GM23338 (cell line): ENCODE measurements around the gene CETP. TPM values are rescaled to one million over a fixed set of nuclear protein-coding genes. Genes with fewer than 3 reads are reported as not detected.

Experiments
- ATAC-seq: fragments of 200-7000 bp; cut with Tn5 transposase; 3 replicates; pipeline ENCODE4 v1.9.1; 2020
- DNase-seq: peaks from one replicate; pipeline ENCODE4 v3.0.0-alpha.2; 2015; ENCODE audit warnings: low spot score
- H2AFZ ChIP-seq: fragments of 200-600 bp; sonication (generic); 2 replicates; pipeline ENCODE4 v1.8.0; 2016; ENCODE audit warnings: antibody characterized with exemption, mild to moderate bottlenecking, moderate library complexity
- H3F3A ChIP-seq: fragments of 200-600 bp; sonication (generic); replicated peaks from 2 replicates; pipeline ENCODE4 v1.8.0; 2017; ENCODE audit warnings: antibody characterized with exemption, mixed run types, low read depth
- H3K27ac ChIP-seq: fragments of 200-600 bp; sonication (generic); 2 replicates; pipeline ENCODE4 v1.6.1; 2016; ENCODE audit warnings: low read depth
- H3K27me3 ChIP-seq: fragments of 200-600 bp; sonication (generic); 2 replicates; pipeline ENCODE4 v1.8.0; 2016; ENCODE audit warnings: mild to moderate bottlenecking, mixed run types, moderate library complexity; ENCODE audit not compliant: insufficient read depth
- H3K36me3 ChIP-seq: fragments of 200-600 bp; sonication (generic); 2 replicates; pipeline ENCODE4 v1.8.0; 2016; ENCODE audit warnings: mild to moderate bottlenecking; ENCODE audit not compliant: insufficient read depth
- H3K4me1 ChIP-seq: fragments of 200-600 bp; sonication (generic); 2 replicates; pipeline ENCODE4 v1.8.0; 2016; ENCODE audit warnings: mild to moderate bottlenecking, moderate library complexity; ENCODE audit not compliant: insufficient read depth
- H3K4me2 ChIP-seq: fragments of 200-600 bp; sonication (generic); 2 replicates; pipeline ENCODE4 v1.7.1; 2017; ENCODE audit warnings: mixed run types
- H3K4me3 ChIP-seq: fragments of 200-600 bp; sonication (generic); 2 replicates; pipeline ENCODE4 v1.6.1; 2016; ENCODE audit warnings: mixed run types
- H3K79me2 ChIP-seq: fragments of 200-600 bp; sonication (generic); replicated peaks from 2 replicates; pipeline ENCODE4 v1.8.0; 2017; ENCODE audit warnings: mild to moderate bottlenecking; ENCODE audit not compliant: insufficient read depth
- H3K9me2 ChIP-seq: fragments of 200-600 bp; sonication (generic); 2 replicates; pipeline ENCODE4 v1.8.0; 2017; ENCODE audit not compliant: insufficient read depth
- H4K20me1 ChIP-seq: fragments of 200-600 bp; sonication (generic); replicated peaks from 2 replicates; pipeline ENCODE4 v1.8.0; 2017; ENCODE audit warnings: mild to moderate bottlenecking; ENCODE audit not compliant: insufficient read depth
- H3K27ac Mint-ChIP-seq: 2 replicates; pipeline ENCODE4 v1.8.0; 2020; ENCODE audit warnings: inconsistent platforms, mild to moderate bottlenecking, moderate library complexity, mixed read lengths
- H3K27me3 Mint-ChIP-seq: 3 replicates; pipeline ENCODE4 v1.8.0; 2022; ENCODE audit warnings: low read depth, mild to moderate bottlenecking, moderate library complexity, mixed read lengths, inconsistent platforms; ENCODE audit not compliant: insufficient read depth, poor library complexity
- H3K36me3 Mint-ChIP-seq: 3 replicates; pipeline ENCODE4 v1.8.0; 2021; ENCODE audit warnings: low read depth, mild to moderate bottlenecking, inconsistent platforms, moderate library complexity, mixed read lengths
- H3K4me1 Mint-ChIP-seq: 3 replicates; pipeline ENCODE4 v1.8.0; 2020; ENCODE audit warnings: mild to moderate bottlenecking, inconsistent platforms, mixed read lengths
- H3K4me3 Mint-ChIP-seq: 3 replicates; pipeline ENCODE4 v1.8.0; 2021; ENCODE audit warnings: moderate library complexity, mild to moderate bottlenecking, inconsistent platforms, mixed read lengths
- H3K9me3 Mint-ChIP-seq: 3 replicates; pipeline ENCODE4 v1.8.0; 2020; ENCODE audit warnings: moderate library complexity, mild to moderate bottlenecking, inconsistent platforms, mixed read lengths
- CREB1 ChIP-seq: fragments of 250-450 bp; sonication (Bioruptor Pico); IDR thresholded peaks from 2 replicates; pipeline ENCODE4 v1.5.0; 2020; ENCODE audit warnings: low read depth, mild to moderate bottlenecking, moderate library complexity
- EZH2 ChIP-seq: fragments of 200-600 bp; sonication (generic); IDR thresholded peaks from one replicate; pipeline ENCODE4 v1.8.0; 2017; ENCODE audit warnings: antibody characterized with exemption, mild to moderate bottlenecking, low read depth; ENCODE audit not compliant: unreplicated experiment
- EZH2phosphoT487 ChIP-seq: fragments of 200-600 bp; sonication (generic); IDR thresholded peaks from one replicate; pipeline ENCODE4 v1.8.1; 2018; ENCODE audit warnings: antibody characterized with exemption; ENCODE audit not compliant: unreplicated experiment
- JUNB ChIP-seq: IDR thresholded peaks from one replicate; pipeline ENCODE4 v1.6.1; 2016; ENCODE audit warnings: antibody characterized with exemption; ENCODE audit not compliant: unreplicated experiment
- POLR2AphosphoS5 ChIP-seq: IDR thresholded peaks from 2 replicates; pipeline ENCODE4 v1.6.1; 2016; ENCODE audit warnings: antibody characterized with exemption, low read depth
- STAT1 ChIP-seq: IDR thresholded peaks from one replicate; pipeline ENCODE4 v1.6.1; 2016; ENCODE audit warnings: antibody characterized with exemption; ENCODE audit not compliant: unreplicated experiment
- ZNF114 ChIP-seq: fragments of 250-450 bp; sonication (Bioruptor Pico); IDR thresholded peaks from 2 replicates; pipeline ENCODE4 v1.5.0; 2020; ENCODE audit warnings: mild to moderate bottlenecking, moderate library complexity
- polyA plus RNA-seq: library from polyadenylated mRNA; unstranded; fragments of >200 nt; fragmentation: Nextera tagmentation; extraction: Ambion mirVana; gene quantifications from 2 replicates; pipeline ENCODE4 v1.2.1, GENCODE V29; 2016
- total RNA-seq: library from RNA; depleted of rRNA; stranded (reverse); fragments of >200 nt; shearing (Covaris generic); gene quantifications from 2 replicates; pipeline ENCODE4 v1.2.3, GENCODE V29; 2014
- TF ChIP-seq, protein P1 (sequence below): IDR thresholded peaks from 2 replicates; pipeline ENCODE4 v1.6.1; 2016; ENCODE audit warnings: antibody characterized with exemption
- TF ChIP-seq, protein P2 (sequence below): IDR thresholded peaks from one replicate; pipeline ENCODE4 v1.6.1; 2018; ENCODE audit warnings: antibody characterized with exemption; ENCODE audit not compliant: unreplicated experiment
- TF ChIP-seq, protein P3 (sequence below), 2 experiments: fragments of 200-600 bp in 1 of 2; sonication (generic) in 1 of 2; conservative IDR thresholded peaks; 2 replicates each; pipeline versions ENCODE4 v1.5.1 to v1.6.1; 2016 to 2017; ENCODE audit warnings: antibody characterized with exemption in 2 of 2, low read depth in 2 of 2, mild to moderate bottlenecking in 2 of 2, moderate library complexity in 1 of 2

Gene CETP
- total and polyA plus RNA-seq, 2 experiments from 2014 or later = not detected

DNA sequence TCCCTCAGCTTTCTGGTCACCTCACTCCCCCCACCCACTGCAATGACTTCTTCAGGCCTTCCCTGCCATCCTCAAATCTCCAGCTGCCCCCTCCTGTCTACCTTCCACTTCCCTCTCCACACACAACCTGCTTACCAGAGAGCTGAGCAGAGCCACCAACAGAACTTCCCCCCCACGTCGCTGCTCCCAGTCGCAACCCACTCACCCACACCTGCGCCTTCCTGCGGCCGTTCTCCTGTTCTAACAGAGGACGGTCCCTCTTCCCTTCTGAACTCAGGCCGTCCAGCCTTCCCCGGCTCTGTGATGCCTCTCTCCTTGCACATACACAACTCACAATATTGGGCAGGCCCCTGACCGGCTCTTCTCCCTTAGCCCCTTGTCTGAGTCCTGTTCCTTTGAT is 14.0 kb downstream of the CETP start:
- H3K9me2 ChIP-seq = no peaks in the 10 kb centered on the region
- DNase-seq (no peak), ATAC-seq (no peak)
- H3K4me3 ChIP-seq = no peak overlapping the region
- H3K27me3 ChIP-seq = no peaks in the 10 kb centered on the region
- no peak overlapping the region; the same call in 1 of the 2 replicates for H3K27ac Mint-ChIP-seq
- no peak overlapping the region for H2AFZ ChIP-seq
- H3K36me3 Mint-ChIP-seq = no peaks in the 10 kb centered on the region
- no peaks in the 10 kb centered on the region for H3K36me3 ChIP-seq
- H3K4me1 ChIP-seq = no peaks in the 10 kb centered on the region
- 0 out of 3 replicates have a peak, but pooled peaks cover 2% of the 10 kb centered on the region for H3K9me3 Mint-ChIP-seq
- no peak overlapping the region for H3K27ac ChIP-seq
- H3K4me3 Mint-ChIP-seq = no peak overlapping the region
- no peaks in the 10 kb centered on the region for H3K79me2 ChIP-seq
- H4K20me1 ChIP-seq = no peaks in the 10 kb centered on the region
- TF ChIP-seq EZH2phosphoT487 (no peak), EZH2 (no peak), STAT1 (no peak), ZNF114 (CRISPR knock-in tag) (no peak), JUNB (no peak)
- TF ChIP-seq, protein P1, sequence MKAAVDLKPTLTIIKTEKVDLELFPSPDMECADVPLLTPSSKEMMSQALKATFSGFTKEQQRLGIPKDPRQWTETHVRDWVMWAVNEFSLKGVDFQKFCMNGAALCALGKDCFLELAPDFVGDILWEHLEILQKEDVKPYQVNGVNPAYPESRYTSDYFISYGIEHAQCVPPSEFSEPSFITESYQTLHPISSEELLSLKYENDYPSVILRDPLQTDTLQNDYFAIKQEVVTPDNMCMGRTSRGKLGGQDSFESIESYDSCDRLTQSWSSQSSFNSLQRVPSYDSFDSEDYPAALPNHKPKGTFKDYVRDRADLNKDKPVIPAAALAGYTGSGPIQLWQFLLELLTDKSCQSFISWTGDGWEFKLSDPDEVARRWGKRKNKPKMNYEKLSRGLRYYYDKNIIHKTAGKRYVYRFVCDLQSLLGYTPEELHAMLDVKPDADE = no peak
- TF ChIP-seq, protein P2, sequence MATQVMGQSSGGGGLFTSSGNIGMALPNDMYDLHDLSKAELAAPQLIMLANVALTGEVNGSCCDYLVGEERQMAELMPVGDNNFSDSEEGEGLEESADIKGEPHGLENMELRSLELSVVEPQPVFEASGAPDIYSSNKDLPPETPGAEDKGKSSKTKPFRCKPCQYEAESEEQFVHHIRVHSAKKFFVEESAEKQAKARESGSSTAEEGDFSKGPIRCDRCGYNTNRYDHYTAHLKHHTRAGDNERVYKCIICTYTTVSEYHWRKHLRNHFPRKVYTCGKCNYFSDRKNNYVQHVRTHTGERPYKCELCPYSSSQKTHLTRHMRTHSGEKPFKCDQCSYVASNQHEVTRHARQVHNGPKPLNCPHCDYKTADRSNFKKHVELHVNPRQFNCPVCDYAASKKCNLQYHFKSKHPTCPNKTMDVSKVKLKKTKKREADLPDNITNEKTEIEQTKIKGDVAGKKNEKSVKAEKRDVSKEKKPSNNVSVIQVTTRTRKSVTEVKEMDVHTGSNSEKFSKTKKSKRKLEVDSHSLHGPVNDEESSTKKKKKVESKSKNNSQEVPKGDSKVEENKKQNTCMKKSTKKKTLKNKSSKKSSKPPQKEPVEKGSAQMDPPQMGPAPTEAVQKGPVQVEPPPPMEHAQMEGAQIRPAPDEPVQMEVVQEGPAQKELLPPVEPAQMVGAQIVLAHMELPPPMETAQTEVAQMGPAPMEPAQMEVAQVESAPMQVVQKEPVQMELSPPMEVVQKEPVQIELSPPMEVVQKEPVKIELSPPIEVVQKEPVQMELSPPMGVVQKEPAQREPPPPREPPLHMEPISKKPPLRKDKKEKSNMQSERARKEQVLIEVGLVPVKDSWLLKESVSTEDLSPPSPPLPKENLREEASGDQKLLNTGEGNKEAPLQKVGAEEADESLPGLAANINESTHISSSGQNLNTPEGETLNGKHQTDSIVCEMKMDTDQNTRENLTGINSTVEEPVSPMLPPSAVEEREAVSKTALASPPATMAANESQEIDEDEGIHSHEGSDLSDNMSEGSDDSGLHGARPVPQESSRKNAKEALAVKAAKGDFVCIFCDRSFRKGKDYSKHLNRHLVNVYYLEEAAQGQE = no peak
- no peaks in the 10 kb centered on the region for H3F3A ChIP-seq
- no peak overlapping the region for H3K4me2 ChIP-seq
- H3K4me1 Mint-ChIP-seq = no peaks in the 10 kb centered on the region
- peaks cover 13% of the 10 kb centered on the region for H3K27me3 Mint-ChIP-seq

DNA sequence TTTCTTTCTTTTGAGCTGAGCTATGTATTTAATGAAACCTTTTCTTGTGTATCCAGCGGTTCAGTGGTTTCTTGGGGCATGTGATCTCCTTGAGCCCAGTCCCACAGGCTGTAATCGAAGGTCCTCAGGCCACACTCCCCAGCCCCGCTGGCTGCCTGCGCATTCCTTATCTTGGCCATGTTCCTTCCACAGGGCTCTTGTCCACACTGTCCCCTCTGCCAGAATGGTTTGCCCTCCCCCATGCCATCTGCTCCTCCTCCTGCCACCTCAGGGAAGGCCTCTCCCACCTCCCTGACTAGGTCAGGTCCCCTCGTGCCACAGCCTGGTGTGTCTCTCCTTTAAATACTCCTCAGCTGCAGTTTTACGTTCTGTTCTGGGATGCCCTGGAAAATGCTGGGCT is 15.5 kb downstream of the CETP start:
- ATAC-seq = no peak
- TF ChIP-seq, protein P3, sequence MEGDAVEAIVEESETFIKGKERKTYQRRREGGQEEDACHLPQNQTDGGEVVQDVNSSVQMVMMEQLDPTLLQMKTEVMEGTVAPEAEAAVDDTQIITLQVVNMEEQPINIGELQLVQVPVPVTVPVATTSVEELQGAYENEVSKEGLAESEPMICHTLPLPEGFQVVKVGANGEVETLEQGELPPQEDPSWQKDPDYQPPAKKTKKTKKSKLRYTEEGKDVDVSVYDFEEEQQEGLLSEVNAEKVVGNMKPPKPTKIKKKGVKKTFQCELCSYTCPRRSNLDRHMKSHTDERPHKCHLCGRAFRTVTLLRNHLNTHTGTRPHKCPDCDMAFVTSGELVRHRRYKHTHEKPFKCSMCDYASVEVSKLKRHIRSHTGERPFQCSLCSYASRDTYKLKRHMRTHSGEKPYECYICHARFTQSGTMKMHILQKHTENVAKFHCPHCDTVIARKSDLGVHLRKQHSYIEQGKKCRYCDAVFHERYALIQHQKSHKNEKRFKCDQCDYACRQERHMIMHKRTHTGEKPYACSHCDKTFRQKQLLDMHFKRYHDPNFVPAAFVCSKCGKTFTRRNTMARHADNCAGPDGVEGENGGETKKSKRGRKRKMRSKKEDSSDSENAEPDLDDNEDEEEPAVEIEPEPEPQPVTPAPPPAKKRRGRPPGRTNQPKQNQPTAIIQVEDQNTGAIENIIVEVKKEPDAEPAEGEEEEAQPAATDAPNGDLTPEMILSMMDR (conservative IDR thresholded peaks at IDR 0.05; ENCODE audit: low read depth in 2 of 2) = no peak
- TF ChIP-seq CREB1 (CRISPR knock-in tag) = no peak
- TF ChIP-seq, protein P1 = no peak
- TF ChIP-seq, protein P2 = no peak
- no peak for TF ChIP-seq ZNF114 (CRISPR knock-in tag)
- no peak for TF ChIP-seq POLR2AphosphoS5

More for the DNA sequence above, 15.5 kb downstream of the CETP start:
- no peaks in the 10 kb centered on the region for H3K36me3 ChIP-seq
- H3K27me3 Mint-ChIP-seq = peaks cover 6% of the 10 kb centered on the region
- H3F3A ChIP-seq = no peaks in the 10 kb centered on the region
- no peaks in the 10 kb centered on the region for H3K4me1 ChIP-seq
- no peaks in the 10 kb centered on the region for H3K9me2 ChIP-seq
- no peak overlapping the region for H2AFZ ChIP-seq
- no peaks in the 10 kb centered on the region for H4K20me1 ChIP-seq
- H3K4me3 Mint-ChIP-seq = no peak overlapping the region
- H3K4me3 ChIP-seq = no peak overlapping the region
- H3K27ac ChIP-seq = no peak overlapping the region
- H3K27ac Mint-ChIP-seq = no peak overlapping the region
- no peaks in the 10 kb centered on the region for H3K27me3 ChIP-seq
- peaks cover 2% of the 10 kb centered on the region; the same call in 1 of the 3 replicates for H3K9me3 Mint-ChIP-seq
- H3K4me2 ChIP-seq = no peak overlapping the region
- no peaks in the 10 kb centered on the region; the same call in 2 of the 3 replicates for H3K4me1 Mint-ChIP-seq
- H3K36me3 Mint-ChIP-seq = no peaks in the 10 kb centered on the region
- H3K79me2 ChIP-seq = no peaks in the 10 kb centered on the region
- DNase-seq = no peak
